Hepatocyte (in vitro differentiated cells): ENCODE measurements around the gene MCF2L. TPM values are rescaled to one million over a fixed set of nuclear protein-coding genes. Genes with fewer than 3 reads are reported as not detected.

Experiments
- DNase-seq: peaks from one replicate; pipeline ENCODE4 v3.0.0-alpha.2; 2016; ENCODE audit warnings: low spot score
- H2AFZ ChIP-seq: fragments of 200-600 bp; sonication (generic); 2 replicates; pipeline ENCODE4 v1.6.0; 2016; ENCODE audit warnings: antibody characterized with exemption, mild to moderate bottlenecking
- H3K27ac ChIP-seq: fragments of 200-600 bp; sonication (generic); 2 replicates; pipeline ENCODE4 v1.5.1; 2016; ENCODE audit warnings: mild to moderate bottlenecking
- H3K27me3 ChIP-seq: fragments of 200-600 bp; sonication (generic); 2 replicates; pipeline ENCODE4 v1.6.1; 2016
- H3K36me3 ChIP-seq: fragments of 200-600 bp; sonication (generic); replicated peaks from 2 replicates; pipeline ENCODE4 v1.5.1; 2016; ENCODE audit warnings: low read depth; ENCODE audit not compliant: insufficient read depth
- H3K4me1 ChIP-seq: fragments of 200-600 bp; sonication (generic); 2 replicates; pipeline ENCODE4 v1.5.1; 2016; ENCODE audit warnings: mild to moderate bottlenecking, moderate library complexity; ENCODE audit not compliant: insufficient read depth
- H3K4me2 ChIP-seq: fragments of 200-600 bp; sonication (generic); 2 replicates; pipeline ENCODE4 v1.6.0; 2016
- H3K4me3 ChIP-seq: fragments of 200-600 bp; sonication (generic); 2 replicates; pipeline ENCODE4 v1.5.1; 2016; ENCODE audit warnings: mild to moderate bottlenecking
- H3K79me2 ChIP-seq: fragments of 200-600 bp; sonication (generic); 2 replicates; pipeline ENCODE4 v1.6.0; 2017; ENCODE audit warnings: mild to moderate bottlenecking
- H3K9me2 ChIP-seq: fragments of 200-600 bp; sonication (generic); replicated peaks from 2 replicates; pipeline ENCODE4 v1.6.0; 2017; ENCODE audit warnings: mild to moderate bottlenecking; ENCODE audit not compliant: insufficient read depth
- H3K9me3 ChIP-seq: fragments of 200-600 bp; sonication (generic); 2 replicates; pipeline ENCODE4 v1.5.1; 2016; ENCODE audit warnings: low read depth, mild to moderate bottlenecking
- H4K20me1 ChIP-seq: fragments of 200-600 bp; sonication (generic); 2 replicates; pipeline ENCODE4 v1.6.0; 2016; ENCODE audit warnings: mild to moderate bottlenecking; ENCODE audit not compliant: insufficient read depth, poor library complexity, severe bottlenecking
- CTCF ChIP-seq: fragments of 200-600 bp; sonication (generic); IDR thresholded peaks from 2 replicates; pipeline ENCODE4 v1.5.1; 2016; ENCODE audit warnings: antibody characterized with exemption, mild to moderate bottlenecking; ENCODE audit not compliant: poor library complexity
- EZH2 ChIP-seq: fragments of 200-600 bp; sonication (generic); IDR thresholded peaks from 2 replicates; pipeline ENCODE4 v1.6.1; 2016; ENCODE audit warnings: antibody characterized with exemption, mild to moderate bottlenecking, borderline replicate concordance
- EZH2phosphoT487 ChIP-seq: fragments of 200-600 bp; sonication (generic); IDR thresholded peaks from one replicate; pipeline ENCODE4 v1.6.1; 2018; ENCODE audit warnings: antibody characterized with exemption, mild to moderate bottlenecking, low read depth, moderate library complexity; ENCODE audit not compliant: unreplicated experiment, severe bottlenecking
- WGBS: methylation state at CpG from one replicate; pipeline ENCODE4 v1.1.6; 2016; ENCODE audit warnings: low lambda C conversion rate; ENCODE audit errors: missing lambda C conversion rate; 5-methylcytosine and 5-hydroxymethylcytosine counted together
- polyA plus RNA-seq: library from polyadenylated mRNA; unstranded; fragments of >200 nt; fragmentation: Nextera tagmentation; extraction: Ambion mirVana; gene quantifications from 2 replicates; pipeline ENCODE4 v1.2.1, GENCODE V29; 2016
- total RNA-seq: library from RNA; depleted of rRNA; stranded (reverse); fragments of >200 nt; gene quantifications from 2 replicates; pipeline ENCODE4 v1.2.3, GENCODE V29; 2014

The MCF2L gene
- total and polyA plus RNA-seq, 2 experiments from 2014 or later: 11.1 to 22.4 TPM

GRCh38 chr13:113126265-113127150 is 157.5 kb downstream of the MCF2L start:
- Histone ChIP-seq H3K4me3 (no peak overlapping the region), H3K4me2 (no peak overlapping the region), H3K79me2 (peaks cover 18% of the 10 kb centered on the region), H3K9me2 (no peaks in the 10 kb centered on the region), H2AFZ (no peak overlapping the region), H3K27me3 (no peaks in the 10 kb centered on the region), H3K9me3 (no peaks in the 10 kb centered on the region), H3K4me1 (peaks cover 21% of the 10 kb centered on the region), H3K36me3 (no peaks in the 10 kb centered on the region), H4K20me1 (no peaks in the 10 kb centered on the region), H3K27ac (no peak overlapping the region)
- WGBS: 93% methylated on average over 18 of the region's 18 CpGs
- TF ChIP-seq EZH2phosphoT487 (no peak), CTCF (no peak), EZH2 (no peak)
- DNase-seq: no peak

- no peak overlapping the region for H3K27ac ChIP-seq
- H3K9me2 ChIP-seq: no peaks in the 10 kb centered on the region
- H3K27me3 ChIP-seq: no peaks in the 10 kb centered on the region
- H3K79me2 ChIP-seq: peaks cover 7% of the 10 kb centered on the region
- no peaks in the 10 kb centered on the region for H3K36me3 ChIP-seq
- no peak overlapping the region for H3K4me2 ChIP-seq
- 94% methylated on average over 20 of the region's 27 CpGs for WGBS
- H4K20me1 ChIP-seq: no peaks in the 10 kb centered on the region
- H3K4me3 ChIP-seq: no peak overlapping the region
- H2AFZ ChIP-seq: no peak overlapping the region
- H3K9me3 ChIP-seq: no peaks in the 10 kb centered on the region
- TF ChIP-seq EZH2phosphoT487: no peak
- TF ChIP-seq CTCF: no peak
- no peak for TF ChIP-seq EZH2
- no peak for DNase-seq
- no peaks in the 10 kb centered on the region for H3K4me1 ChIP-seq
These were observed 160.5 kb downstream of the MCF2L start for GRCh38 chr13:113129480-113129879.

- no peak overlapping the region for H3K4me2 ChIP-seq
- no peak overlapping the region for H2AFZ ChIP-seq
- H3K9me2 ChIP-seq: no peaks in the 10 kb centered on the region
- H3K9me3 ChIP-seq: no peaks in the 10 kb centered on the region
- no peaks in the 10 kb centered on the region for H3K27me3 ChIP-seq
- no peak for TF ChIP-seq CTCF
- H3K36me3 ChIP-seq: no peaks in the 10 kb centered on the region
- no peak for DNase-seq
- no peaks in the 10 kb centered on the region for H3K4me1 ChIP-seq
- no peak overlapping the region for H3K27ac ChIP-seq
- no peaks in the 10 kb centered on the region for H4K20me1 ChIP-seq
- no peak overlapping the region for H3K4me3 ChIP-seq
- 97% methylated on average over 59 of the region's 60 CpGs for WGBS
- H3K79me2 ChIP-seq: peaks cover 2% of the 10 kb centered on the region
These were observed 161.1 kb downstream of the MCF2L start for GRCh38 chr13:113129921-113130750.
